PC-3 (cell line): ENCODE results near the gene WNK2. TPM values are rescaled to one million over a fixed set of nuclear protein-coding genes. Genes with fewer than 3 reads are reported as not detected.

Experiments
- ATAC-seq: fragments of 200-7000 bp; cut with Tn5 transposase; 2 replicates; pipeline ENCODE4 v1.9.1; 2020; ENCODE audit warnings: mild to moderate bottlenecking, moderate library complexity
- BruUV-seq: library from RNA; stranded (reverse); fragments of 400-500 nt; replicated peaks from 2 replicates; lab custom pipeline; 2021; lab: Mats Ljungman, UMichigan
- CTCF ChIA-PET: fragments of 300-600 bp; sonication (Branson Sonifier 250); formaldehyde crosslinking; loops from one replicate; lab custom pipeline; 2022; ENCODE audit warnings: antibody characterized with exemption; lab: Charles Lee
- POLR2A ChIA-PET: fragments of 300-600 bp; sonication (Branson Sonifier 250); formaldehyde crosslinking; loops from one replicate; lab custom pipeline; 2022; ENCODE audit warnings: antibody characterized with exemption; ENCODE audit not compliant: unreplicated experiment; lab: Charles Lee
- DNase-seq: peaks from one replicate; pipeline ENCODE4 v3.0.0-alpha.2; 2015
- H2AFZ ChIP-seq: fragments of 300-600 bp; sonication (generic); 2 replicates; pipeline ENCODE4 v1.6.0; 2016; ENCODE audit warnings: antibody characterized with exemption, low read length
- H3F3A ChIP-seq: fragments of 300-600 bp; sonication (generic); one replicate; pipeline ENCODE4 v1.6.0; 2017; ENCODE audit warnings: antibody characterized with exemption, low read length, control low read depth, mild to moderate bottlenecking; ENCODE audit not compliant: unreplicated experiment
- H3K27ac ChIP-seq: fragments of 300-600 bp; sonication (generic); 2 replicates; pipeline ENCODE4 v1.5.1; 2016; ENCODE audit warnings: mild to moderate bottlenecking, low read length
- H3K27me3 ChIP-seq: fragments of 300-600 bp; sonication (generic); 2 replicates; pipeline ENCODE4 v1.6.1; 2016; ENCODE audit warnings: low read length, mixed read lengths
- H3K36me3 ChIP-seq: fragments of 300-600 bp; sonication (generic); 2 replicates; pipeline ENCODE4 v1.6.1; 2016; ENCODE audit warnings: low read depth, mixed run types, low read length, mixed read lengths
- H3K4me1 ChIP-seq: fragments of 300-600 bp; sonication (generic); 2 replicates; pipeline ENCODE4 v1.5.1; 2016; ENCODE audit warnings: low read length; ENCODE audit not compliant: insufficient read depth
- H3K4me2 ChIP-seq: fragments of 300-600 bp; sonication (generic); 2 replicates; pipeline ENCODE4 v1.6.0; 2016; ENCODE audit warnings: low read length
- H3K4me3 ChIP-seq: fragments of 300-600 bp; sonication (generic); 2 replicates; pipeline ENCODE4 v1.5.1; 2016; ENCODE audit warnings: mild to moderate bottlenecking, low read length, mixed read lengths
- H3K79me2 ChIP-seq: fragments of 300-600 bp; sonication (generic); 2 replicates; pipeline ENCODE4 v1.6.1; 2017; ENCODE audit warnings: low read length, mixed read lengths
- H3K9ac ChIP-seq: fragments of 300-600 bp; sonication (generic); 2 replicates; pipeline ENCODE4 v1.6.0; 2016; ENCODE audit warnings: mild to moderate bottlenecking, low read length
- H3K9me2 ChIP-seq: fragments of 300-600 bp; sonication (generic); replicated peaks from 2 replicates; pipeline ENCODE4 v1.6.1; 2016; ENCODE audit warnings: mixed run types, low read length, mixed read lengths
- H3K9me3 ChIP-seq: fragments of 300-600 bp; sonication (generic); 2 replicates; pipeline ENCODE4 v1.6.1; 2016; ENCODE audit warnings: low read length, mixed read lengths
- H4K20me1 ChIP-seq: fragments of 300-600 bp; sonication (generic); 2 replicates; pipeline ENCODE4 v1.6.1; 2016; ENCODE audit warnings: low read length, mixed read lengths
- EZH2 ChIP-seq: fragments of 300-600 bp; sonication (generic); IDR thresholded peaks from one replicate; pipeline ENCODE4 v1.6.1; 2017; ENCODE audit warnings: antibody characterized with exemption, mild to moderate bottlenecking, low read length; ENCODE audit not compliant: unreplicated experiment
- EZH2phosphoT487 ChIP-seq: fragments of 300-600 bp; sonication (generic); IDR thresholded peaks from 2 replicates; pipeline ENCODE4 v1.6.1; 2018; ENCODE audit warnings: mild to moderate bottlenecking, antibody characterized with exemption, low read length, borderline replicate concordance
- intact Hi-C: fragments of 100-400 bp; cut with micrococcal nuclease; formaldehyde crosslinking; loops from 2 replicates; pipeline ENCODE4 v1.9.0; 2023
- total RNA-seq: library from RNA; depleted of rRNA; stranded (reverse); fragments of >200 nt; gene quantifications from 2 replicates; pipeline ENCODE4 v1.2.3, GENCODE V29; 2014
- TF ChIP-seq, protein P1 (sequence below): fragments of 300-600 bp; sonication (generic); conservative IDR thresholded peaks from 2 replicates; pipeline ENCODE4 v1.5.1; 2017; ENCODE audit warnings: antibody characterized with exemption, low read depth, mild to moderate bottlenecking, low read length

Gene WNK2
- total RNA-seq, 1 experiment from 2014 or later, result 11.7 TPM

DNA sequence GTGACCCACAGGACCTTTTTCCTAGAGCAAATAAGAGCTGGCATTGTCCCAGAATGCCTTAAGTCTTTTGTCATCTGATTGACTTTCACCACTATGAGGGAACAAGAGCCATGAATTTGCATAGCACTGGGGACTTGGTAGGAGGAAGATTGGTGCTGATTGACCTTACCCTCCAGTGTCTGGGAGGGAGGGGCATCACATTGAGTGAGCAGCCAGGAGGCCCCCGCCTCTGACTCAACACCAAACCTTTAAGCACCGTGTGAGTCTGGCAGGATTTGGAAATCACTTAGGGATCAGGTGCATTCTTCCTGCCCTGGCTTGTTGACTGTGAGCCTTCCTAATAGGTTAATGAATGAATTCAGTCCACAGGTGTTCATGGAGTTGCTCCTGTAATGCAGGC is 40.7 kb downstream of the WNK2 start:
- Histone ChIP-seq H3K4me2 (peak overlapping the region; percentile 81), H3K27ac (peak overlapping the region; percentile 87), H3K4me1 (peaks cover 36% of the 10 kb centered on the region), H3K9ac (no peak overlapping the region), H3F3A (no peaks in the 10 kb centered on the region), H2AFZ (no peak overlapping the region), H3K4me3 (no peak overlapping the region), H3K9me2 (no peaks in the 10 kb centered on the region), H3K9me3 (no peaks in the 10 kb centered on the region), H3K27me3 (no peaks in the 10 kb centered on the region), H4K20me1 (no peaks in the 10 kb centered on the region), H3K36me3 (no peaks in the 10 kb centered on the region), H3K79me2 (peaks cover 66% of the 10 kb centered on the region)
- TF ChIP-seq EZH2 (no peak), EZH2phosphoT487 (no peak)
- TF ChIP-seq, protein P1, sequence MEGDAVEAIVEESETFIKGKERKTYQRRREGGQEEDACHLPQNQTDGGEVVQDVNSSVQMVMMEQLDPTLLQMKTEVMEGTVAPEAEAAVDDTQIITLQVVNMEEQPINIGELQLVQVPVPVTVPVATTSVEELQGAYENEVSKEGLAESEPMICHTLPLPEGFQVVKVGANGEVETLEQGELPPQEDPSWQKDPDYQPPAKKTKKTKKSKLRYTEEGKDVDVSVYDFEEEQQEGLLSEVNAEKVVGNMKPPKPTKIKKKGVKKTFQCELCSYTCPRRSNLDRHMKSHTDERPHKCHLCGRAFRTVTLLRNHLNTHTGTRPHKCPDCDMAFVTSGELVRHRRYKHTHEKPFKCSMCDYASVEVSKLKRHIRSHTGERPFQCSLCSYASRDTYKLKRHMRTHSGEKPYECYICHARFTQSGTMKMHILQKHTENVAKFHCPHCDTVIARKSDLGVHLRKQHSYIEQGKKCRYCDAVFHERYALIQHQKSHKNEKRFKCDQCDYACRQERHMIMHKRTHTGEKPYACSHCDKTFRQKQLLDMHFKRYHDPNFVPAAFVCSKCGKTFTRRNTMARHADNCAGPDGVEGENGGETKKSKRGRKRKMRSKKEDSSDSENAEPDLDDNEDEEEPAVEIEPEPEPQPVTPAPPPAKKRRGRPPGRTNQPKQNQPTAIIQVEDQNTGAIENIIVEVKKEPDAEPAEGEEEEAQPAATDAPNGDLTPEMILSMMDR, result no peak
- 0 out of 2 replicates have a peak, but pooled peaks have one; percentile 6 for ATAC-seq
- ChIA-PET POLR2A (no interaction called here), CTCF (no interaction called here)
- DNase-seq, result peak; percentile 79
- BruUV-seq, result no TSS peak
- intact Hi-C loops, result no loop called here

DNA sequence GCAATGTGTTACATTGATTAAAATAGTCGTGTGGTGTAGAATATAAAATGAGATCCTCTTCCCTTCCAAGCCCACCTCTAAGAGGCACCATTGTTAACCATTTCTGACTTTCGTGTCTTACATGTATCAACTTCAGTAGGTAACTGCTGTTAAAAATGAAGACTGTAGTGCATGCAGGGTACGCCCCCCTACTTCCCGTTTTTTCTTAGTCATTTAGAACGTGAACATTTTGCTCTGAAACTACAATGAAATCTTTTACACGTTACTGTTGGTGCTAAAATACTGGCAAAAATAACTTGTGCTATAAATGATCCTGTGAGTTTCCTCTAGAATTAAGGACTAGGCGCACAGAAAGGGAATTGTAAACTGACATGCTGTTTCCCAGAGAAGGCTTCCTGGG is 41.5 kb downstream of the WNK2 start:
- no TSS peak for BruUV-seq
- no peaks in the 10 kb centered on the region for H3K9me3 ChIP-seq
- H3K79me2 ChIP-seq, result peaks cover 58% of the 10 kb centered on the region
- H2AFZ ChIP-seq, result no peak overlapping the region
- H3K4me2 ChIP-seq, result 0 out of 2 replicates have a peak overlapping the region, but pooled peaks have one; percentile 81
- no peaks in the 10 kb centered on the region for H3F3A ChIP-seq
- H3K27me3 ChIP-seq, result no peaks in the 10 kb centered on the region
- H3K36me3 ChIP-seq, result no peaks in the 10 kb centered on the region
- DNase-seq (no peak), ATAC-seq (no peak)
- no peak overlapping the region for H3K9ac ChIP-seq
- CTCF ChIA-PET, result no interaction called here
- no peak for TF ChIP-seq EZH2
- TF ChIP-seq EZH2phosphoT487, result no peak
- TF ChIP-seq, protein P1, result no peak
- POLR2A ChIA-PET, result no interaction called here
- H3K27ac ChIP-seq, result peak overlapping the region; percentile 87; the same call in 1 of the 2 replicates
- intact Hi-C loops, result no loop called here
- H3K4me1 ChIP-seq, result peaks cover 36% of the 10 kb centered on the region
- no peaks in the 10 kb centered on the region for H4K20me1 ChIP-seq
- H3K9me2 ChIP-seq, result no peaks in the 10 kb centered on the region
- no peak overlapping the region for H3K4me3 ChIP-seq

DNA sequence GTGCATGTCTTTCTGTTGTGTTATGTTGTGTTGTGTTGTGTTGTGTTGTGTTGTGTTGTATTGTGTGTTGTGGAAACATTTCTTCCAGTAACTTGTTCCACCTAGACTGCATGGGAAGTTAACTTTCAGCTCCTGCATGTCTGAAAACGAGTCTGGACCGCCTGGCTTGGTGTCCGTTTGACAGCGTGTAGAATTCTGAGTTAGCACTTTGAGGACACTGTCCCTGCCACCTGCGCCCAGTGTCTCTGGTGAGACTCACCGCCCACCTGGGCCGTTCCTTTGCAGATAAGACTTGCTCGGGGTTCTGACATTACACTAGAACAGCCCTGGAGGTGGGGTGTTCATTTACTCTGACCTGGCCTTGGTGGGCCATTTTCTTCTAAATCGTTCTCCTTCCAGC is 42.0 kb downstream of the WNK2 start:
- no peaks in the 10 kb centered on the region for H3K27me3 ChIP-seq
- no peak overlapping the region for H3K4me2 ChIP-seq
- no peak overlapping the region for H3K27ac ChIP-seq
- no peaks in the 10 kb centered on the region for H4K20me1 ChIP-seq
- intact Hi-C loops, result no loop called here
- H3K79me2 ChIP-seq, result peaks cover 53% of the 10 kb centered on the region
- ATAC-seq, result no peak
- no peaks in the 10 kb centered on the region for H3F3A ChIP-seq
- no TSS peak for BruUV-seq
- TF ChIP-seq, protein P1, result no peak
- TF ChIP-seq EZH2, result no peak
- no peak for TF ChIP-seq EZH2phosphoT487
- H3K9me3 ChIP-seq, result no peaks in the 10 kb centered on the region
- peaks cover 36% of the 10 kb centered on the region for H3K4me1 ChIP-seq
- H3K36me3 ChIP-seq, result no peaks in the 10 kb centered on the region
- POLR2A ChIA-PET, result no interaction called here
- no peak for DNase-seq
- no peak overlapping the region for H2AFZ ChIP-seq
- CTCF ChIA-PET, result no interaction called here
- no peak overlapping the region for H3K9ac ChIP-seq
- H3K4me3 ChIP-seq, result no peak overlapping the region
- H3K9me2 ChIP-seq, result no peaks in the 10 kb centered on the region
